Activated T-cell treated with anti-CD3 and anti-CD28 coated beads for 24 hours (primary cell): ENCODE results near the gene INTS13.
"Not testable (repeated sequence)": the region's sequence is repeated elsewhere in the genome, so short reads cannot be mapped to it uniquely, and the experiment has no call there.

Experiments
- DNase-seq: peaks from one replicate; pipeline ENCODE4 v3.0.0-alpha.2; 2020; ENCODE audit warnings: low read depth

Gene INTS13

GRCh38 chr12:26937863-26938700, at the start of gene INTS13, which contains the start of gene FGFR1OP2:
INTS13 (minus strand) TSS chr12:26937981; CDS start chr12:26936803, 1,178 bp downstream.
FGFR1OP2 (plus strand) TSS chr12:26938470; CDS start chr12:26954159, 15,689 bp downstream.
- peak; percentile 98 for DNase-seq

GRCh38 chr12:26982866-26983265, 45.1 kb upstream of the INTS13 start:
- no peak for DNase-seq

GRCh38 chr12:26979733-26980132, 42.0 kb upstream of the INTS13 start:
- no peak for DNase-seq

- DNase-seq = no peak
Measured at GRCh38 chr12:26978801-26979200, 41.0 kb upstream of the INTS13 start.

- no peak for DNase-seq
Measured at GRCh38 chr12:26976687-26977086, 38.9 kb upstream of the INTS13 start.

GRCh38 chr12:26971963-26972362, 34.2 kb upstream of the INTS13 start:
- peak; percentile 56 for DNase-seq

GRCh38 chr12:26970136-26970535, 32.4 kb upstream of the INTS13 start:
- DNase-seq = no peak

GRCh38 chr12:26966842-26967241, 29.1 kb upstream of the INTS13 start:
- no peak for DNase-seq

- no peak for DNase-seq
Measured at GRCh38 chr12:26963413-26963812, 25.6 kb upstream of the INTS13 start.

GRCh38 chr12:26961803-26962202, 24.0 kb upstream of the INTS13 start:
- DNase-seq = no peak

- not testable (repeated sequence) for DNase-seq
Measured at GRCh38 chr12:26961391-26961790, 23.6 kb upstream of the INTS13 start.

GRCh38 chr12:26954027-26954426, 16.2 kb upstream of the INTS13 start:
- no peak for DNase-seq

- DNase-seq = no peak
Measured at GRCh38 chr12:26953447-26953846, 15.7 kb upstream of the INTS13 start.

- no peak for DNase-seq
Measured at GRCh38 chr12:26948309-26948708, 10.5 kb upstream of the INTS13 start.

- no peak for DNase-seq
Measured at GRCh38 chr12:26941215-26941594, 3.4 kb upstream of the INTS13 start.

GRCh38 chr12:26940516-26941214, 2.9 kb upstream of the INTS13 start:
- DNase-seq = no peak

- DNase-seq = no peak
Measured at GRCh38 chr12:26939953-26940352, 2.2 kb upstream of the INTS13 start.

GRCh38 chr12:26939192-26939832, 1.5 kb upstream of the INTS13 start:
- DNase-seq = no peak

GRCh38 chr12:26938701-26939062, 901 bp upstream of the INTS13 start:
- peak; percentile 16 for DNase-seq

GRCh38 chr12:26937443-26937862, 328 bp downstream of the INTS13 start:
- no peak for DNase-seq

GRCh38 chr12:26936559-26937442, 980 bp downstream of the INTS13 start:
- DNase-seq = no peak
